ENCODE measurements around the gene ZBED3. TPM values are rescaled to one million over a fixed set of nuclear protein-coding genes. Genes with fewer than 3 reads are reported as not detected.

Gene ZBED3
- total and polyA plus RNA-seq, 9 of the 15 experiments (the other 6 are each of a cell fraction or from before 2014, with no cell fraction given) = 0.01 to 0.03 (median 0.01) TPM; not detected in 5

GRCh38 chr5:77077829-77078176 lies 9.3 kb downstream of the ZBED3 start:
- FAIRE-seq = no peak
- H3K4me3 ChIP-seq = peak overlapping the region; percentile 59
- H3K4me1 ChIP-seq (replicated peaks in 1 of 2; ENCODE audit: control insufficient read depth in 2 of 2, insufficient read depth in 2 of 2, low read length in 2 of 2) = peaks cover 0 to 13% of the 10 kb centered on the region in 2 experiments; a peak in 3 of 5 replicates
- POLR2A ChIA-PET = interaction anchor here (1.0 kb wide), 1 partner anchor 10 kb away, joined by 3 read pairs; no protein-coding TSS in a partner anchor
- no peak for ATAC-seq
- CTCF ChIA-PET (ENCODE audit: low intra/inter-chr PET ratio) = interaction anchor here (0.6 to 1.8 kb wide), 3 partner anchors 209 to 258 kb away, joined by 3 to 11 read pairs (median 5); no protein-coding TSS in a partner anchor
- H3K9me3 ChIP-seq (replicated peaks; ENCODE audit: control insufficient read depth, insufficient read depth, low read depth, low read length) = no peaks in the 10 kb centered on the region
- H3K4me2 ChIP-seq (ENCODE audit: insufficient read depth, low read length) = peak overlapping the region; percentile 75; the same call in 1 of the 2 replicates
- WGBS (ENCODE audit: insufficient coverage, low coverage, missing lambda C conversion rate) = 70% methylated on average over 5 of the region's 12 CpGs
- no peaks in the 10 kb centered on the region for H3K9me1 ChIP-seq (ENCODE audit: control insufficient read depth, insufficient read depth, low read length)
- intact Hi-C loops (cut with micrococcal nuclease) = loop anchor here (1.0 to 2.0 kb wide), 2 partner anchors 61 to 210 kb away; no protein-coding TSS in a partner anchor
- H3K9ac ChIP-seq (ENCODE audit: insufficient read depth in 1 of 2, low read depth in 2 of 2, low read length in 2 of 2) = no peak overlapping the region; a peak in 2 of 4 replicates
- in situ Hi-C loops (cut with MboI) = no loop called here
- no peak overlapping the region for H3K27ac ChIP-seq (ENCODE audit: extremely low read depth, low read depth, low read length)
- no TSS peak for BruUV-seq (replicated peaks)
- TF ChIP-seq ZNF134 (CRISPR knock-in tag; conservative IDR thresholded peaks at IDR 0.05) (no peak), KLF13 (tag; IDR thresholded peaks at IDR 0.05; ENCODE audit: borderline replicate concordance, low read depth) (no peak), ZNF277 (CRISPR knock-in tag; IDR thresholded peaks at IDR 0.05; ENCODE audit: borderline replicate concordance) (no peak), RNF2 (IDR thresholded peaks at IDR 0.05) (no peak), NRF1 (conservative IDR thresholded peaks at IDR 0.05 in 1 of 2, IDR thresholded peaks at IDR 0.05 in 1 of 2) (peak in 1 of 2 experiments; percentile 44; a peak in 1 of 4 replicates)
- DNase-seq (ENCODE audit: extremely low read depth in 1 of 4, low spot score in 3 of 4) = no peak
- H2AFZ ChIP-seq (ENCODE audit: low read depth, low read length) = peak overlapping the region; percentile 82
- H3K79me2 ChIP-seq (ENCODE audit: control insufficient read depth, insufficient read depth, low read length) = no peaks in the 10 kb centered on the region
- H3K27me3 ChIP-seq (ENCODE audit: control insufficient read depth in 2 of 2, insufficient read depth in 2 of 2, low read length in 2 of 2) = no peaks in the 10 kb centered on the region
- H3K36me3 ChIP-seq (ENCODE audit: control insufficient read depth, insufficient read depth, low read length) = no peaks in the 10 kb centered on the region
- H4K20me1 ChIP-seq (replicated peaks; ENCODE audit: control insufficient read depth, insufficient read depth, low read length) = no peaks in the 10 kb centered on the region

All from K562 (cell line).